ENCODE measurements around the gene LIPF. TPM values are rescaled to one million over a fixed set of nuclear protein-coding genes. Genes with fewer than 3 reads are reported as not detected.

Gene LIPF
- polyA plus RNA-seq, 1 of the 3 experiments (the other 2 are of a cell fraction) = 0.07 TPM

DNA sequence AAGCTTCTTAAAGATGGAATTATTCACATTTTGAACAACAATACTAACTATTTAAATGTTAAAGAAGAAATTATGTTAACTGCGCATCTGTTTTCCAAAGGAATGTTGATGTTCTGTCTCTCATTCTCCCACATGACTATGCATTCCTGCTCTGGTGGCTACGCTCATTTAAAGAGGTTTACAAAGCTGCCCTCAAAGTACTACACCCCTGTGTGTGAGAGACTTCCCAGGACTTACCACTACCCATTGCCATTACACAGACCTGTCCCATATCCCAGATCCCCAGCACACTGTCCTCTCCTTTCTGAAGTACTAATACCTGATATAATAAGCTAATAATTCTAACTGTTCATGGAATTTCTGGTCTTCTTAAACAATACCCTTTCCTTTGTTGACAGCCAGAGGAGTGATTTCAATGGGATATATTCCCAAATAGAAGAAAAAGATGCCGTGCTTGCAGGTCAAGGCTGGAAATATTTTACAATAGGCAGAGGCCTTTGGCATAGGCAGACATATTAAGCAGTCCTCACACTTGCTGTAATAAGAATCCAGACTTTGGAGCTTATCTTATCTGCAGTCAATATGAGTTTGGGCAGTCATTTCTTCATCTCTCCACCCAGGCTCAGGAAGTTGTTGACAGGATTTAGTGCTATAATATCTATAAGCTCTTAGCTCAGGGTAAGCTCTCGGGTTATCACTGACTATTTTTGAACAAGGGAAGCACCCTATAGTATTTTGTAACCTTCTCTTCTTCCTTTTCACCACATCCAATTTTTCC is 12.2 kb downstream of the LIPF start:
- H3K9me2 ChIP-seq = no peaks in the 10 kb centered on the region
- ChIA-PET POLR2A (no interaction called here), CTCF (interaction anchor here (1.0 to 2.1 kb wide), 5 partner anchors 11 to 257 kb away, joined by 3 to 13 read pairs (median 5); no protein-coding TSS in a partner anchor)
- no peak for DNase-seq
- no peaks in the 10 kb centered on the region for H3F3A ChIP-seq (replicated peaks; ENCODE audit: insufficient read depth)
- WGBS (ENCODE audit: low lambda C conversion rate) = 88% methylated on average over 4 of the region's 4 CpGs
- TF ChIP-seq, protein P1, sequence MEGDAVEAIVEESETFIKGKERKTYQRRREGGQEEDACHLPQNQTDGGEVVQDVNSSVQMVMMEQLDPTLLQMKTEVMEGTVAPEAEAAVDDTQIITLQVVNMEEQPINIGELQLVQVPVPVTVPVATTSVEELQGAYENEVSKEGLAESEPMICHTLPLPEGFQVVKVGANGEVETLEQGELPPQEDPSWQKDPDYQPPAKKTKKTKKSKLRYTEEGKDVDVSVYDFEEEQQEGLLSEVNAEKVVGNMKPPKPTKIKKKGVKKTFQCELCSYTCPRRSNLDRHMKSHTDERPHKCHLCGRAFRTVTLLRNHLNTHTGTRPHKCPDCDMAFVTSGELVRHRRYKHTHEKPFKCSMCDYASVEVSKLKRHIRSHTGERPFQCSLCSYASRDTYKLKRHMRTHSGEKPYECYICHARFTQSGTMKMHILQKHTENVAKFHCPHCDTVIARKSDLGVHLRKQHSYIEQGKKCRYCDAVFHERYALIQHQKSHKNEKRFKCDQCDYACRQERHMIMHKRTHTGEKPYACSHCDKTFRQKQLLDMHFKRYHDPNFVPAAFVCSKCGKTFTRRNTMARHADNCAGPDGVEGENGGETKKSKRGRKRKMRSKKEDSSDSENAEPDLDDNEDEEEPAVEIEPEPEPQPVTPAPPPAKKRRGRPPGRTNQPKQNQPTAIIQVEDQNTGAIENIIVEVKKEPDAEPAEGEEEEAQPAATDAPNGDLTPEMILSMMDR (IDR thresholded peaks at IDR 0.05) = no peak
- no peak for TF ChIP-seq TAF1 (IDR thresholded peaks at IDR 0.05; ENCODE audit: borderline replicate concordance, low read depth, low read length)
- TF ChIP-seq NFIC (IDR thresholded peaks at IDR 0.05; ENCODE audit: borderline replicate concordance) = no peak
- no peak for TF ChIP-seq EP300 (IDR thresholded peaks at IDR 0.05; ENCODE audit: borderline replicate concordance in 1 of 2, low read depth in 1 of 2, low read length in 1 of 2)
- no peak for TF ChIP-seq GATA2 (CRISPR knock-in tag; IDR thresholded peaks at IDR 0.05)
- TF ChIP-seq, protein P2, sequence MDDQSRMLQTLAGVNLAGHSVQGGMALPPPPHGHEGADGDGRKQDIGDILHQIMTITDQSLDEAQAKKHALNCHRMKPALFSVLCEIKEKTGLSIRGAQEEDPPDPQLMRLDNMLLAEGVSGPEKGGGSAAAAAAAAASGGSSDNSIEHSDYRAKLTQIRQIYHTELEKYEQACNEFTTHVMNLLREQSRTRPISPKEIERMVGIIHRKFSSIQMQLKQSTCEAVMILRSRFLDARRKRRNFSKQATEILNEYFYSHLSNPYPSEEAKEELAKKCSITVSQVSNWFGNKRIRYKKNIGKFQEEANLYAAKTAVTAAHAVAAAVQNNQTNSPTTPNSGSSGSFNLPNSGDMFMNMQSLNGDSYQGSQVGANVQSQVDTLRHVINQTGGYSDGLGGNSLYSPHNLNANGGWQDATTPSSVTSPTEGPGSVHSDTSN (IDR thresholded peaks at IDR 0.05) = no peak
- TF ChIP-seq NRF1 (IDR thresholded peaks at IDR 0.05; ENCODE audit: low read depth, low read length) = no peak
- H3K79me2 ChIP-seq (ENCODE audit: insufficient read depth) = no peaks in the 10 kb centered on the region
- H3K27me3 ChIP-seq (ENCODE audit: insufficient read depth) = no peaks in the 10 kb centered on the region
- H4K20me1 ChIP-seq (ENCODE audit: insufficient read depth) = no peaks in the 10 kb centered on the region
- no peaks in the 10 kb centered on the region for H3K4me1 ChIP-seq (ENCODE audit: control insufficient read depth in 1 of 2, insufficient read depth in 2 of 2, low read depth in 1 of 2, low read length in 1 of 2)
- H3K36me3 ChIP-seq (replicated peaks in 1 of 2; ENCODE audit: control insufficient read depth in 1 of 2, insufficient read depth in 2 of 2, low read length in 1 of 2) = no peaks in the 10 kb centered on the region
- H3K4me2 ChIP-seq = no peak overlapping the region
- H2AFZ ChIP-seq (ENCODE audit: low read depth) = 0 out of 2 replicates have a peak overlapping the region, but pooled peaks have one; percentile 22
- no peak overlapping the region for H3K9ac ChIP-seq
- H3K4me3 ChIP-seq (ENCODE audit: low read depth in 2 of 2, low read length in 1 of 2) = no peak overlapping the region
- no peak overlapping the region for H3K27ac ChIP-seq (ENCODE audit: low read depth in 2 of 2, low read length in 1 of 2)
- H3K9me3 ChIP-seq = no peaks in the 10 kb centered on the region

DNA sequence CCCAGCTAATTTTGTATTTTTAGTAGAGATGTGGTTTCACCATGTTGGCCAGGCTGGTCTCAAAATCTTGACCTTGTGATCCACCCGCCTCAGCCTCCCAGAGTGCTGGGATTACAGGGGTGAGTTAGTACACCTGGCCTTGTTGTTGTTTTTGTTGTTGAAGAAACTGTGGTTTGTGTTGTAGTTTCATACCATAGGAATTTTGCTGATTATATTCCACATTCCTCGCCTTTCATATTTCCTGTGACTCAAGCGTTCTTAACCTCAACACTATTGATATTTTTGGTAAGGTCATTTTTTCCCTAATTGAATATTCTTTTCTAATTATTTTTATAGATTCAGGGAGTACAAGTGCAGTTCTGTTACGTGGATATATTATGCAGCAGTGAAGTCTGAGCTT is 16.7 kb downstream of the LIPF start:
- TF ChIP-seq GATA2 (CRISPR knock-in tag; IDR thresholded peaks at IDR 0.05) (no peak), FOXM1 (IDR thresholded peaks at IDR 0.05; ENCODE audit: low read depth) (no peak), POLR2AphosphoS5 (IDR thresholded peaks at IDR 0.05; ENCODE audit: low read depth, low read length) (no peak), SMC3 (IDR thresholded peaks at IDR 0.05; ENCODE audit: low read depth, low read length) (no peak), EP300 (IDR thresholded peaks at IDR 0.05; ENCODE audit: borderline replicate concordance in 1 of 2, low read depth in 1 of 2, low read length in 1 of 2) (no peak), CHD2 (IDR thresholded peaks at IDR 0.05; ENCODE audit: low read length, partially characterized antibody) (no peak), SIN3A (IDR thresholded peaks at IDR 0.05; ENCODE audit: borderline replicate concordance, low read depth, low read length) (no peak), MEF2A (IDR thresholded peaks at IDR 0.05; ENCODE audit: borderline replicate concordance, low read depth) (no peak), YY1 (IDR thresholded peaks at IDR 0.05; ENCODE audit: low read depth) (no peak)
- TF ChIP-seq, protein P1 (IDR thresholded peaks at IDR 0.05) = no peak
- TF ChIP-seq, protein P3, sequence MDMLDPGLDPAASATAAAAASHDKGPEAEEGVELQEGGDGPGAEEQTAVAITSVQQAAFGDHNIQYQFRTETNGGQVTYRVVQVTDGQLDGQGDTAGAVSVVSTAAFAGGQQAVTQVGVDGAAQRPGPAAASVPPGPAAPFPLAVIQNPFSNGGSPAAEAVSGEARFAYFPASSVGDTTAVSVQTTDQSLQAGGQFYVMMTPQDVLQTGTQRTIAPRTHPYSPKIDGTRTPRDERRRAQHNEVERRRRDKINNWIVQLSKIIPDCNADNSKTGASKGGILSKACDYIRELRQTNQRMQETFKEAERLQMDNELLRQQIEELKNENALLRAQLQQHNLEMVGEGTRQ (IDR thresholded peaks at IDR 0.05; ENCODE audit: borderline replicate concordance, low read depth, low read length) = no peak
- WGBS (ENCODE audit: low lambda C conversion rate) = 89% methylated on average over 4 of the region's 4 CpGs
- CTCF ChIA-PET = interaction anchor here (0.5 to 1.6 kb wide), 2 partner anchors 9 to 11 kb away, joined by 3 read pairs; no protein-coding TSS in a partner anchor
- no peaks in the 10 kb centered on the region for H3K9me2 ChIP-seq
- no peak overlapping the region for H3K4me3 ChIP-seq (ENCODE audit: low read depth in 2 of 2, low read length in 1 of 2)
- H3K4me1 ChIP-seq (ENCODE audit: control insufficient read depth in 1 of 2, insufficient read depth in 2 of 2, low read depth in 1 of 2, low read length in 1 of 2) = no peaks in the 10 kb centered on the region; a peak in 1 of 4 replicates
- no peak overlapping the region for H3K9ac ChIP-seq
- no peak overlapping the region for H3K27ac ChIP-seq (ENCODE audit: low read depth in 2 of 2, low read length in 1 of 2)
- H3K9me3 ChIP-seq = no peaks in the 10 kb centered on the region
- no peaks in the 10 kb centered on the region for H4K20me1 ChIP-seq (ENCODE audit: insufficient read depth)
- POLR2A ChIA-PET = no interaction called here
- DNase-seq = no peak
- H2AFZ ChIP-seq (ENCODE audit: low read depth) = no peak overlapping the region
- H3K4me2 ChIP-seq = no peak overlapping the region
- H3K36me3 ChIP-seq (replicated peaks in 1 of 2; ENCODE audit: control insufficient read depth in 1 of 2, insufficient read depth in 2 of 2, low read length in 1 of 2) = no peaks in the 10 kb centered on the region
- H3K79me2 ChIP-seq (ENCODE audit: insufficient read depth) = no peaks in the 10 kb centered on the region
- H3K27me3 ChIP-seq (ENCODE audit: insufficient read depth) = no peaks in the 10 kb centered on the region
- H3F3A ChIP-seq (replicated peaks; ENCODE audit: insufficient read depth) = no peaks in the 10 kb centered on the region

Measured in SK-N-SH (cell line).